Mononuclear cell (primary cell): ENCODE results near the gene ACADM. TPM values are rescaled to one million over a fixed set of nuclear protein-coding genes. Genes with fewer than 3 reads are reported as not detected.
"Not testable (repeated sequence)": the region's sequence is repeated elsewhere in the genome, so short reads cannot be mapped to it uniquely, and the experiment has no call there.

ENCODE experiments used
- H3K27me3 ChIP-seq: 2 replicates; pipeline ENCODE4 v1.6.0; 2011; ENCODE audit warnings: low read length, control low read depth; ENCODE audit not compliant: insufficient read depth
- H3K4me1 ChIP-seq: 2 replicates; pipeline ENCODE4 v1.5.1; 2011; ENCODE audit warnings: mild to moderate bottlenecking, low read length, control low read depth; ENCODE audit not compliant: insufficient read depth
- H3K4me3 ChIP-seq: 2 replicates; pipeline ENCODE4 v1.5.1; 2011; ENCODE audit warnings: mild to moderate bottlenecking, low read length, moderate library complexity
- H3K9me3 ChIP-seq: 2 replicates; pipeline ENCODE4 v1.5.1; 2011; ENCODE audit warnings: low read depth, mild to moderate bottlenecking, control low read depth, low read length
- total RNA-seq: library from RNA; depleted of rRNA; stranded (reverse); fragments of >200 nt; gene quantifications from one replicate; pipeline ENCODE4 v1.2.3, GENCODE V29; 2012

The ACADM gene
- total RNA-seq, 1 donor = 11.0 TPM

GRCh38 chr1:75723989-75724471, 479 bp upstream of the ACADM start:
- no peaks in the 10 kb centered on the region for H3K9me3 ChIP-seq
- peak overlapping the region; percentile 80 for H3K4me3 ChIP-seq
- H3K27me3 ChIP-seq = no peaks in the 10 kb centered on the region
- H3K4me1 ChIP-seq = peaks cover 24% of the 10 kb centered on the region

DNA sequence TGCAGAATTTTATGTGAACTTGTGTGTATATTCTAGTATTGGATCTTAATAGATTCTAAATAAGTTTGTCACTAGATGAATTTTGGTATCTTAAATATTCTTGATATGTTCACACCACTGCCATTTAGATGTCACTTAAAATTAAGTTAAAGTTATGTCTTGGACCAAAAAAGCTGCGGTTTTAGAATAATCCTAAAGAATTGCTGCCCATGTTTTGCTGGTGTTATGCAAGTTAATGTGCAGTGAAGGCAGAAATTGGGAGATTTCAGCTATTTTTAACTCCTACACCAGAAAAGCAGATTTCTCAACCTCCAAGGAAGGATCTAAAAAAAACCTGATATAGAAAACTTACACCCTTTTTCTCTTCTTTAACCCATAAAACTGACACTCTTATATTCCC, 757 bp downstream of the ACADM start:
- Histone ChIP-seq H3K4me3 (peak overlapping the region; percentile 80), H3K27me3 (no peaks in the 10 kb centered on the region), H3K9me3 (no peaks in the 10 kb centered on the region), H3K4me1 (peaks cover 24% of the 10 kb centered on the region)

DNA sequence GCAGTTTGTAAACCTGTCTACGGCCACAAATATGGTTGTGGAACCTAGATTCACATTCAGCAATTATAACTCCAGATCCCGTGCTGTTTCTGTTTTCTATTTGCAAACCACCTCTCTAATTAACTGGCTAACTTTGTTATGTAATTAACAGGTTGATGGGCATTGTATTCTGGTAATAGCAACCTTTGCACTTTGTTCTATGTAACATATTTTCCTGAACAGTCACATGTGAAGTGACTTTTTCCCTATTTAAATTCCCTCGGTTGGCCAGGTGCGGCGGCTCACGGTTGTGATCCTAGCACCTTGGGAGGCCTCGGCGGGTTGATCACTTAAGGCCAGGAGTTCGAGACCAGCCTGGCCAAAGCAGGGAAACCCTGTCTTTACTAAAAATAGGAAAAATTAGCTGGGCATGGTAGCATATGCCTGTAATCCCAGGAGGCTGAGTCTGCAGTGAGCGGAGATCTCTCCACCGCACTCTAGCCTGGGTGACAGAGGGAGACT, 1.4 kb downstream of the ACADM start:
- Histone ChIP-seq H3K9me3 (no peaks in the 10 kb centered on the region), H3K4me3 (no peak overlapping the region), H3K4me1 (peaks cover 24% of the 10 kb centered on the region), H3K27me3 (no peaks in the 10 kb centered on the region)

- no peak overlapping the region for H3K4me3 ChIP-seq
- no peaks in the 10 kb centered on the region for H3K9me3 ChIP-seq
- no peaks in the 10 kb centered on the region for H3K27me3 ChIP-seq
- peaks cover 24% of the 10 kb centered on the region for H3K4me1 ChIP-seq
Observed at GRCh38 chr1:75727571-75727970, 3.1 kb downstream of the ACADM start.

GRCh38 chr1:75730432-75730831, 5.9 kb downstream of the ACADM start:
- Histone ChIP-seq H3K4me3 (no peak overlapping the region), H3K9me3 (no peaks in the 10 kb centered on the region), H3K27me3 (no peaks in the 10 kb centered on the region), H3K4me1 (peaks cover 18% of the 10 kb centered on the region)

- peaks cover 4% of the 10 kb centered on the region for H3K4me1 ChIP-seq
- no peak overlapping the region for H3K4me3 ChIP-seq
- no peaks in the 10 kb centered on the region for H3K9me3 ChIP-seq
- H3K27me3 ChIP-seq = no peaks in the 10 kb centered on the region
Observed at GRCh38 chr1:75731881-75732280, 7.4 kb downstream of the ACADM start.

DNA sequence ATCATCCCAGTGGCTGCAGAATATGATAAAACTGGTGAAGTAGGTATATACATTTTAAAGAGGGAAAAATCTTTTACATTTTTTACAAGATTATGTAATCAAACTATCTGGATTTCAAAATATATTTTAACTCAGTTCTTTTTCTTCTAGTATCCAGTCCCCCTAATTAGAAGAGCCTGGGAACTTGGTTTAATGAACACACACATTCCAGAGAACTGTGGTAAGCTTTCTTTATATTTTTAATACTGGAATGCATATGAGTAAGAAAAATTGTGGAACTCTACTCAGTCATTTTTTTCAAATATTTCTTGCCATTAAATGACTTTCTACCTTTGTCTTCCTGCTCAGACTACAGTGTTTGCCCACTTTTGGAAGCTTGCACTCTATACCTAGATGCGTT, 8.2 kb downstream of the ACADM start:
- H3K27me3 ChIP-seq = no peaks in the 10 kb centered on the region
- H3K4me3 ChIP-seq = no peak overlapping the region

DNA sequence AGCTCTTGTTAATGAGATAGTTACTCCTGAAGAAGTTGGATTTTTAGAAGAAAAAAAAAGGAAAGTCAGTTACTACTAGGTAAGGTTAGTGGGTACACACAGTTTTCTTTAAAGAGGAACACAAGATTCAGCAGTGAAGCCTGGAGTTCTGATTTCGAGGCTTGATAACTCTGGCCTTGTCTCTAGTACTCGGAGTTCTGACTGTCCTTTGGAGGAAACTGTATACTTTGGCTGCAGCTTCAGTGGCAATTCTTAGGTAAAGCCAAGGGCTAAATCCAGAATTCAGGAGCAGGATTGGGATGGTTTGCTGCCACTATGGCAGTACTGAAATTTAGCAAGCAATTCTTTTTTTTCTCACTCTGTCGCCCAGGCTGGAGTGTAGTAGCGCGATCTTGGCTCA, 9.2 kb downstream of the ACADM start:
- H3K4me3 ChIP-seq = no peak overlapping the region

More for the DNA sequence above, 8.2 kb downstream of the ACADM start:
- Histone ChIP-seq H3K9me3 (no peaks in the 10 kb centered on the region), H3K4me1 (peaks cover 2% of the 10 kb centered on the region)

DNA sequence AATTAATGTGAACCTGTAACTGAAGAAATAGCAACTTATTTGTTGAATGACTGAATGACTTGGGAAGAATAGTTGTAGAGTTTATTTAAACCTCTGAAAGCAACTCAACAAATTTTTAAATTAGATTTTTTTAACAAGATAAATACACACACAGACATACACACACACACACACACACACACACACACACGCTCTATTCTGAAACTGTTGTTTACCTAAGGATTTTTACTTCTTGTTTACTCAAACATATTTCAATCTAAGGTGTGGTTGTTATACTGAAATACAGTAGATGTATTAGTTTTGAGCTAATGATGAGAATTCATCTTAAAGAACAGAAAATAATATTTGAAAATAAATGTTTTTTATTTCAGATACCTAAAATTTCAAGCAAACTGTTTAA, 11.5 kb downstream of the ACADM start:
- Histone ChIP-seq H3K4me1 (no peaks in the 10 kb centered on the region), H3K27me3 (no peaks in the 10 kb centered on the region), H3K4me3 (no peak overlapping the region), H3K9me3 (no peaks in the 10 kb centered on the region)

More for the DNA sequence above, 9.2 kb downstream of the ACADM start:
- H3K4me1 ChIP-seq = no peaks in the 10 kb centered on the region
- no peaks in the 10 kb centered on the region for H3K27me3 ChIP-seq
- H3K9me3 ChIP-seq = no peaks in the 10 kb centered on the region

DNA sequence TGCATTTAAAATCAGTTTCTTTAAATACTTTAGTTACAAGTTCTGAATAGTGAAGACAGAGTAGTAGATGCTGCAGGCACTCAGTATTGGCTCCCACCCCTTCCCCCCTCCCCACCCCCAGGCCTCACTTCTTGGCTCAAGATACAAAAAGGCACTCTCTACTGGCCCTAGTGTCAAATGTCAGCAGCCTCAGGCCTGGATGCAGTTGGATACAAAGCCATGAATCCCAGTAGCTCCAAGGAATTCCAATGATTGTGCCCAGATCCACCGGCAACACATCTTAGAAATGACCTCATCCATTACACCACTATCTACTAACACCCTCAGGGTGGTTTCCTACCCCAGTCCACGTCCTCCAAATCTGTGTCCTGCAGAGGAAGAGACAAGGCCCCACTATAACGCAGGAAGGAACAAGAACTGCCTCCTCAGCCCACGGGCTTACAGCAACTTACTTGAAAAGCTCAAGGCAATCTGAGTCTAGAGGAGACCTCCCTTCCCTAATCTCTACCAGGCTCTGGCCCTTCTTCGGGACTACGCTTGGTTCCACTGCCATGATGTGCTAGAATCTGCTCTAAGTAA, 17.6 kb downstream of the ACADM start:
- no peak overlapping the region for H3K4me3 ChIP-seq
- no peaks in the 10 kb centered on the region for H3K27me3 ChIP-seq
- H3K4me1 ChIP-seq = peaks cover 13% of the 10 kb centered on the region
- H3K9me3 ChIP-seq = no peaks in the 10 kb centered on the region

DNA sequence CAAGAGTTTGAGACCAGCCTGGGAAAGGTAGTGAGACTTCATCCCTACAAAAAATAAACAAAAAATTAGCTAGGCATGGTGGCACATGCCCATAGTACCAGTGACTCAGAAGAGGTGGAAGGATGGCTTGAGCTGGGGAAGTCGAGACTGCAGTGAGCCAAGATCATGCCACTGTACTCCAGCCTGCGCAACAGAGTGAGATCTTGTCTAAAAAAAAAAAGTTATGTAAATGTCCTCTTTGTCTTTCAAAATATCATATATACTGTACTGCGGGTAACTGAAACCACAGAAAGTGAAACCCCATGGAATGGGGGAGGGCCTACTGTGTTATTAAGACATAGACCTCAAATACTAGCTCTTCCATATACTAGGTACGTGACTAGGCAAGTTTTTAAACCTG, 20.8 kb downstream of the ACADM start:
- no peak overlapping the region for H3K4me3 ChIP-seq
- peaks cover 13% of the 10 kb centered on the region for H3K4me1 ChIP-seq
- no peaks in the 10 kb centered on the region for H3K27me3 ChIP-seq
- no peaks in the 10 kb centered on the region for H3K9me3 ChIP-seq

- not testable (repeated sequence) for H3K4me1 ChIP-seq, H3K27me3 ChIP-seq, H3K9me3 ChIP-seq, H3K4me3 ChIP-seq
Observed at GRCh38 chr1:75757210-75757609, 32.7 kb downstream of the ACADM start.

- H3K9me3 ChIP-seq, H3K27me3 ChIP-seq, H3K4me3 ChIP-seq: not testable (repeated sequence)
Observed at GRCh38 chr1:75758543-75758942, 34.0 kb downstream of the ACADM start.

DNA sequence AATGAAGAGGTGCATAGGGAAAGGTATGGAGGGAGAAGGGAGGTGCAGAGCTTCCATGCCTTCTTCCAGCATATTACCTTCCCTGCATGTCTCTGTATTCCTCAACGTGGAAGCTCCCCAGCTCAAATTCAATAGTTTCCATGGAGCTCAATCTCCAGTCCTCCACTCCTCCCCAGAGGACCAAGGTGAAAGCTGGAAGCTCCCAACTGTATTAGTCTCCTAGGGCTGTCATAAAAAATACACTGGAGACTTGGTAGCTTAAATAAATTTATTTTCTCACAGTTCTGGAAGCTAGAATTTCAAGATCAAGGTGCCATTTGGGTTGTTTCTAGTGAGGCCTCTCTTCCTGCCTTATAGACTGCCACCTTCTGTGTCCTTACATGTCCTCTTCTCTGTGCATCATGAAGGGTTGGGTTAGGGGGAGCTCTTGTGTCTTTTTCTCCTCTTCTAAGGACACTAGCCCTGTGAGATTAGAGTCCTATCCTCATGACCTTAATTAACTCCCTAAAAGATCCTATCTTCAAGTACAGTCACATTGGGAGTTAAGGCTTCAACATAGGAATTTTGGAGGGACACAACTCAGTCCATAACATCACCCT, 39.6 kb downstream of the ACADM start:
- no peaks in the 10 kb centered on the region for H3K27me3 ChIP-seq
- no peaks in the 10 kb centered on the region for H3K9me3 ChIP-seq
- no peak overlapping the region for H3K4me3 ChIP-seq
- no peaks in the 10 kb centered on the region for H3K4me1 ChIP-seq

More at GRCh38 chr1:75758543-75758942, 34.0 kb downstream of the ACADM start:
- H3K4me1 ChIP-seq = not testable (repeated sequence)

DNA sequence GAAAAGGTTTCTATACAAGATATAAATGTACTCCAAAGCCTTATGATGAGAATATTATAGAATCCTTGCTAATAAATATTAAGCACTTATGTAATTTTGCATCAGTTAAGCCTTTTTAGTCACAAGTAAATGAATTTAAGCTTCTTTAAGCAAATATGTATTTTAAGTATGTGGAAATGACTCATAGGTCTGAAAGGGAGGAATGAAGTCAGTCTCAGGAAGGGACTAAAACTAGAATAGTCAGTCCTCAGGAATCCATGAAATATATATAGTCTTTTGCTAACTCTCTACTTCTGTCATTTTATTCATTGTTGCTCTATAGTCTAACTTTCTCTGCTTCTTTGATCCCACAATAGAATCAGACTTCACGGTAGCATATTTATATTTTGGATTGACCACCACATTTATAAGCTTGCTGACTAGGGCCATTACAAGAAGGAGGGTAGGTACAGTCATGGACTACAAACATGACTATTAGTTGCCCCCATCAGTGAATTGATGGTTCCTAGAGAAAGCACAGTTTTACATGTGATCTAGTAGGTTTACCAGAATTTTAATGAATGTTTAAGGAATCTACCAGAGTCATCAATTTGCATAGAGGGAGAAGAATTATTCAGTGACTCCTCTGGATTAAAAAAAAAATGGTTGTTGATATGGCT, 41.3 kb downstream of the ACADM start:
- no peaks in the 10 kb centered on the region for H3K9me3 ChIP-seq
- H3K27me3 ChIP-seq = no peaks in the 10 kb centered on the region
- no peaks in the 10 kb centered on the region for H3K4me1 ChIP-seq
- H3K4me3 ChIP-seq = no peak overlapping the region
